ENCODE results near the gene FSIP2.
"Not testable (repeated sequence)": the region's sequence is repeated elsewhere in the genome, so short reads cannot be mapped to it uniquely, and the experiment has no call there.

The FSIP2 gene

DNA sequence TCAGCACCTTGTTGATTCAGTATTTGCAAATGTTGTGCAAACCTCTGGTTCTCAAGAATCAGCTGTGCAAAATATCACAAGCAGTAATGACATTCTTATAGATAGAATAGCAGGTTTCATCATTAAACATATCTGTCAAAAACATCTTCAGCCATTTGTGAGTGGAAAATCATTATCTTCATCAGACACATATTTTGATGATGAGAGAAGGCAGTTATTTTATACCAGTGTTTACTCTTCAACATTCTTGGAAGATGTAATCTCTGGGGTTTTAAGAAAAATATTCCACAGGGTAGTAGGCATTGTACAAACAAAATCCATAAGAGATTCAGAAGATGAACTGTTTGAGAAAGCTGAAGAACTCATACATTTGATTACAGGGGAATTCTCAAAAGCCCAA, 64.3 kb downstream of the FSIP2 start:
- DNase-seq = no peak

DNA sequence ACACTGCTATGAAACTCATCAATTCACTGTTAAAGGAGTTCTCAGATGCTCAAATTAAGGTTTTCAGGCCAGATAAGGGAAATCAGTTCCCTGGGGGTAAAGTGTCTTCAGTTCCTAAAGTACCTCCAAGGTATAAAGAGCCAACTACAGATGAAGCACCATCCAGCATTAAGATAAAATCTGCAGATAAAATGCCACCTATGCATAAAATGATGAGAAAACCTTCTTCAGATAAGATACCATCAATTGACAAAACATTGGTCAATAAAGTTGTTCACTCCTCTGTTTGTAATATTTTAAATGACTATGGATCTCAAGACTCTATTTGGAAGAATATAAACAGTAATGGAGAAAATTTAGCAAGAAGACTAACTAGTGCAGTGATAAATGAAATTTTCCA, 68.2 kb downstream of the FSIP2 start:
- no peak for DNase-seq

DNA sequence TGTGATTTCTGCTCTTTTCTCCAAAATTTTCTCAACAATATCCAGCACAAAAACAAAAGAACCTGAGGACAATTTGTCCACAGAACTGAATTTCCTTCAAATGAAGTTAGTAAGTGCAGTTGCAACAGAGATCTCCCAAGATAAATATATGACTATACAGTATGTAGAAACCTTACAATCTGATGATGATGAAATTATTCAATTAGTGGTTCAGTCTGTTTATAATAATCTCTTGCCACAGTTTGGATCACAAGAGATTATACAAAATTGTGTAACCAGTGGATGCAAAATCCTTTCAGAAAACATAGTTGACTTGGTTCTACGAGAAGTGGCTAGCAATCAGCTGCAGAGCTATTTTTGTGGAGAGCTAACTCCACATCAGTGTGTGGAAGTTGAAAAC, 68.7 kb downstream of the FSIP2 start:
- no peak for DNase-seq

DNA sequence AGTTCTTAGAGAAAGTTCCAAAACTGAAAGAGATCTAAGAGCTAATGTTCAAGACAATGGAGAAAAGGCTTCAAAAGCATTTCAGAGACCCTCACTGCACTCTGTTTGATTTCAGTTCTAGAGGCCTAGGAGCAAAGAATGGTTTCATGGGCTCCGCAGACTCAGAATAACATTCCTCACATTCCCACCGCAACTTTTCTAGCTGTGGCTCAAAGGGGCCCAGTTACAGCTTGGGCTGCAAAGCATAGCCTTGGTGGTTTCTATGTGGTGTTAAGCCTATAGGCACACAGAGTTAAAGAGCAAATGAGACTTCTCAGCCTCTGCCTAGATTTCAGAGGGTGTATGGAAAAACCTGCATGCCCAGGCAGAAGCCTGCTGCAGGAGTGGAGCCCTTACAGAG, 73.0 kb downstream of the FSIP2 start:
- DNase-seq = no peak

DNA sequence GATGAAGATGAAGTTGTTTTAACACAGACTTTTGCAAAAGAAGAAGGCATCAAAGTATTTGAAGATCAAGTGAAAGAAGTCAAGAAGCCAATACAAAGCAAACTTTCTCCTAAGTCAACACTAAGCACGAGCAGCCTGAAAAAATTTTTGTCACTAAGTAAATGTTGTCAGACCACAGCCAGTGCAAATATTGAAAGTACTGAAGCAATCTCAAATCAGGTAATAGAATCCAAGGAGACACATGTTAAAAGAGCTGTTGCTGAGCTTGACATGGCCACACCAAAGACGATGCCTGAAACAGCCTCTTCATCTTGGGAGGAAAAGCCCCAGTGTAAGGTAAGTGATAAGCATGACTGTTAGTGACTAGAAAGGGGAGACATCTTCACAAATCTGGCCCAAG, 75.1 kb downstream of the FSIP2 start:
- no peak for DNase-seq

DNA sequence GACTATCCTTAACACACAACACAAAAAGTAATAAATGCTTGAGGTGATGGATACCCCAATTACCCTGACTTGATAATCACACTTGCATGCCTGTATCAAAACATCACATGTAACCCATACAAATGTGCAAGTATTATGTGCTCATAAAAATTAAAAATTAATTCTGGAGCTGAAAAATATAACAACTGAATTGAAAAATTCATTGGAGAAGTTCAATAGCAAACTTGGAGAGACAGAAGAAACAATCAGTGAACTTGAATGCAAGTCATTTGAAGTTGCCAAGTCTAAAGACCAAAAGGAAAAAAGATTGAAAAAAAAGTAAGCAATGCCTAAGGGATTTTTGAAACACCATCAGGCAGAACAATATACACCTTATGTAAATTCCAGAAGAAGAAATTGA, 79.4 kb downstream of the FSIP2 start:
- DNase-seq = no peak

DNA sequence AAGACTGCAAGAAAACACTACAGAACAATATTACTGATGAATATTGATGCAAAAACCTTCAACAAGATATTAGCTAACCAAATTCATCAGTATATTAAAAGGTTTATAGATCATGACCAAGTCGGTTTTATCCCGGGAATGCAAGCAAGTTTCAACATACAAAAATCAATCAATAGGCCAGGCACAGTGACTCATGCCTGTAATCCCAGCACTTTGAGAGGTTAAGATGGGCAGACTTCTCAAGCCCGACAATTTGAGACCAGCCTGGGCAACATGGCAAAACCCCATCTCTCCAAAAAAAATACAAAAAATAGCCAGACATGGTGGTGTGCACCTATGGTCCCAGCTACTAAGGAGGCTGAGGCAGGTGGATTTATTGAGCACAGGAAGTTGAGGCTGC, 82.9 kb downstream of the FSIP2 start:
- DNase-seq = no peak

DNA sequence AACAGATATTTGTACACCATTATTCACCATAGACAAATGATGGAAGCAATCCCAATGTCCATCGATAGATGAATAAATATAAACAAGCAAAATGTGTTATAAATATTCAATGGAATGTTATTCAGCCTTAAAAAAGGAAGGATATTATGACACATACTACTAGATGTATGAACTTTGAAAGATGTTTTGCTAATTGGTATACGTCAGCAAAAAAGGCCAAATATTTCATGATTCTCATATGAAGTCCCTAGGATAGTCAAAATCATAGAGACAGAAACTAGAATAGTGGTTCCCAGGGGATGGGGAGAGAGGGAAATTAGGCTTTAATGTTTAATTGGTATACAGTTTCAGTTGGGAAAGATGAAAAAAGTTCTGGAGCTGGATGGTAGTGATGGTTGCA, 85.2 kb downstream of the FSIP2 start:
- DNase-seq = no peak

DNA sequence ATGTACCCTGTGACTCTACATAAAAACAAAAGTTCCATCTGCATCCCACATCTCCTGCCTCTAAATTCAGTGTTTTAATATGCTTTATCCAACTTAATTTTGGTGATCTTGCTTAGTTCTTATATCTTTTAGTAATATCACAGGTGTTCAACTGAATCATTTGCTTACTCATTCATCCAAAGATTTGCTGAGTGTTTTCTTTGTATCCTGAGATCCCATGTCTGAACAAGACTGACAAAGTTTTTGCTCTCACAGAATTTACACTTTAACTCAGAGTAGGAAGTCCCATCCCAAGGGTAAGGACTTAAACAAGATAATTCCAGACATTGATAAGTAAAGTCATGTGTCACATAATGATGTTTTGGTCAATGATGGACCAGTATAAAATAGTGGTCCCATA, 87.0 kb downstream of the FSIP2 start:
- no peak for DNase-seq

DNA sequence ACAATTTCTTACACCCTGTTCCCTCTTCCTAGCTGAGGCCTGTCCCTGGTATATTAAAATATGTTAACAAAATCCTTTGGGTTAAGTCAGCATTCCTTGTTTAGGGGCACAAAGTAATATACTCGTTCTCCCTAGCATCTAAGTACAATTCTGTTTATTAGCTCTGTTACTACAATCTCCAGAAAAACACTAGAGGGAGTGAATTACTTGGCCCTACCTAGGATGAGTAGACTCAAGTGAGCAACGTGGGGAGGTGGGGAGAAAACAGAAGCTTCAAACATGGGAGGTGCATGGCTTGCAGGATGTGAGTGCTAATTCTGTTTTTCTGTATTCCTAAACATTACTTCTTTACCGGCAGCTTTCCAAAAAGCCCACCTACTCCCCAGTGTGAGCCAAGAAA, 89.7 kb downstream of the FSIP2 start:
- no peak for DNase-seq

DNA sequence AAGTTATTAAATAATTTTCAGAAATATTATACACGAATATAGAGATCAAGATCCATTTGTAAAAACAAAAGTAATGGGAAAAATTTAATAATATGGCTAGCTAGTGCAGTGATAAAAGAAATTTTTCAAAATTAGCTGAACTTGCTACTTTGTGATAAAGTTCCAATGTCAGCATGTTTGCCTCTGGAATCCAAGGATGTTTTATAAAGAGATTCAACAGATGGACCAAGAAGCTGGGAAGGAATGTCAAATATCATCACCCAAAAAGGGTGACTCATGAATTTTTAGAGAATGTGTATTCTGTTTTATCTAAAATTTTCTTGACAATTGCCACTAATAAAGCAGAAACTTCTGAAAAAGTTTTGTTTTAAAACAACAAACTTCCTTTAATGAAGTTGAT, 95.3 kb downstream of the FSIP2 start:
- no peak for DNase-seq

DNA sequence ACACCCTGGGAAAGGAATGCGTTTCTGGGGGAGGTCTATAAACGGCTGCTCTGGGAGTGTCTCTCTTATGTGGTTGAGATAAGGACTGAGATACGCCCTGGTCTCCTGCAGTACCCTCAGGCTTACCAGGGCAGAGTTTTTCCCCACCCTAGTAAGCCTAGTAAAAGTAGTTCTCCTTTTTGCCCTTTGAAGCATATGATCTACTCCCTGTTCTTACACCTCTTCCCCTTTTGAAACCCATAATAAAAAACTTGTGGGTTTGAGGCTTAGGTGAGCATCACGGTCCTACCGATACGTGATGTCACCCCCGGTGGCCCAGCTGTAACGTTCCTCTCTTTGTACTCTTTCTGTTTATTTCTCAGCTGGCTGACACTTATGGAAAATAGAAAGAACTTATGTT, 97.4 kb downstream of the FSIP2 start:
- no peak for DNase-seq

DNA sequence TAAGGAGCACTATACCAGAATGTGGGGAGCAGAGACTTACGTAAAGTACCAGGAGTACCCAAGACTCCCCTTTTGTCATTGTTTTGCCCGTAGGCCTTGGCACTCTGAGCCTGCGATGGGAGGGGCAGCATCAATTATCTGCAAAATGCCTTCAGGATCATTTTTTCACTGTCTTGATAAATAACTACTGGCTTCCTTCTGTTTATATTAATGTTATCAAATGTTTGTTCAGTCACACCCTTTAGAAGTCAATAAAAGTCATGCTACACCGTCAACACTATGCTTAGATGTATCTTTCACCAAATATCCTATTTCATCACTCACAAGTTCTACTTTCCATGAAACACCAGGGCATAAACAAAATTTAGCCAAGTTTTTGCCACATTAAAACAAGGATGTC, 116.3 kb downstream of the FSIP2 start:
- no peak for DNase-seq

DNA sequence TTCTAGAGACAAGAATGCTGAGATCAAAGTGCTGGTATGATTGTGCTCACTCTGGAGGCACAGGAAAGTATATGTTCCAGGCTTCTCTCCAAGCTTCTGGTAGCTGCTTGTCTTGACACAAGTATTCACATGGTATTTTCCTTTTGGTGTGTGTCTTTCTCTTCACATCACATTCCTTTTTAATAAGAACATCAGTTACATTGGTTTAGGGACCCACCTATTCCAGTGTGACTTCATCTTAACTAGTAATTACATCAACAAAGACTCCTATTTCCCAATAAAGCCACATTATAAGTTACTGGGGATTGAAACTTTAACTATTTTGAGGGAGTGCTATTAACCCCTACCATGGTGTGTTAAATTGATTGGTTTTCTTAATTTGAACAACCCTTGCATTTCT, 119.1 kb downstream of the FSIP2 start:
- DNase-seq = no peak

DNA sequence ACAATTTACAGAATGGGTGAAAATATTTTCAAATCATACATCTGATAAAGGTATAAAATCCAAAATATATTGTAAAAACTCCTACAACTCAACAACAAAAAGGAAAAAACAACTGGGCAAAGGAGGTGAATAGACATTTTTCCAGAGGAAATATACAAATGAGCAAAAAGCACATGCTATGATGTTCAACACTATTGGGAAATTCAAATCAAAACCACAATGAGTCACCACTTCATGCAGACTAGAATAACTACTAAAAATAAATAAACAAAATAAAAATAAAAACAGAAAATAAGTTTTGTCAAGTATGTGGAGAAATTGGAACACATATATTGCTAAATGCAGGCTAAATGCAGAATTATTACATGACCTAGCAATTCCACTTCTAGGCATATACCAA, 120.9 kb downstream of the FSIP2 start:
- DNase-seq = no peak

DNA sequence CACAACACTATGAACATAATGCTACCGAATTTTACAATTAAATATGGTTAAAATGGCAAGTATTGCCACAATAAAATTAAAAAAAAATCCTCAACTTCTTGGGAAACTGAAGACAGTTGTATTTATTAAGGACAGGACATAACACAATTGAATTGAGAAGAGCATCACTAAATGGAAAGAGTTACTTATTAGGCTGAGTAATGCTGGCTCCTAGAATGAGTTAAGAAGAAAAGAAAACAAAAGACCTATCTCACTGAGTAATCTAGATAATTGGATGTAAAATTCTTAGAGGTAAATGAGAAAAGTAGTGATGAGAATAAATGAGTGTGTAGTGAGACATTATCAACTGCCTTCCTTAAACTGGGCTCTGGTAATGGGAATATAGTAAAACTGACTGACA, 121.7 kb downstream of the FSIP2 start:
- no peak for DNase-seq

DNA sequence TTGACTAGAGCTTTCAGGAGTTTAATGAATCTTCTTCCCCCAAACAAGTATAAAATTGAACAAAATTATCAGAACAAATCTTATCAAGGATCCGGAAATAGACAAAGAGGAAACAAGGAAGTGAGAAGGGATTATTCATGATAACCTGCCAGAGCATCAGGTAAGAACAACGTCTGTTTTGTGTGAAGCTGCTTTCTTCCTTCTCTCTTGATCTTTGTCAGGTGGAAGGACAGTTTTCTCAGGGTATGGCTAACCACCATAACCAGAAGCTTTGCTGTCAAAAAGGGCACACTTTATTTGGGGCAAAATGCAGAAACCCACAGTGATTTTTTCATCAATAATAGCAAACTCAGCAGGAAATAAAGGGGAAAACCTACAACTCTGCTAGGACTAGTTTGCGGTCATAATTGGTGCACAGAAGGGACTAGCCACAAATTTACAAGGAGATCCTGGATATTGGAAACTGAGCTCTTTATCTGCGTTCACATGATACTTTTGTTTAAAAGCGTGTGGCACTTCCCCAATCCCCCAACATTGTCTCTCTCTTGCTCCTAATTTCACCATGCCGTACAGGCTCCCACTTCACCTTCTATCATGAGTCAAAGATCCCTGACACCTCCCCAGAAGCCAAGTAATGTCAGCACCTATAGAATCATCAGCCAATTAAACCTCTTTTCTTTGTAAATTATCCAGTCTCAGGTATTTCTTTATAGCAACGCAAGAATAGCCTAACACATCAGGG, 124.2 kb downstream of the FSIP2 start:
- DNase-seq = no peak

DNA sequence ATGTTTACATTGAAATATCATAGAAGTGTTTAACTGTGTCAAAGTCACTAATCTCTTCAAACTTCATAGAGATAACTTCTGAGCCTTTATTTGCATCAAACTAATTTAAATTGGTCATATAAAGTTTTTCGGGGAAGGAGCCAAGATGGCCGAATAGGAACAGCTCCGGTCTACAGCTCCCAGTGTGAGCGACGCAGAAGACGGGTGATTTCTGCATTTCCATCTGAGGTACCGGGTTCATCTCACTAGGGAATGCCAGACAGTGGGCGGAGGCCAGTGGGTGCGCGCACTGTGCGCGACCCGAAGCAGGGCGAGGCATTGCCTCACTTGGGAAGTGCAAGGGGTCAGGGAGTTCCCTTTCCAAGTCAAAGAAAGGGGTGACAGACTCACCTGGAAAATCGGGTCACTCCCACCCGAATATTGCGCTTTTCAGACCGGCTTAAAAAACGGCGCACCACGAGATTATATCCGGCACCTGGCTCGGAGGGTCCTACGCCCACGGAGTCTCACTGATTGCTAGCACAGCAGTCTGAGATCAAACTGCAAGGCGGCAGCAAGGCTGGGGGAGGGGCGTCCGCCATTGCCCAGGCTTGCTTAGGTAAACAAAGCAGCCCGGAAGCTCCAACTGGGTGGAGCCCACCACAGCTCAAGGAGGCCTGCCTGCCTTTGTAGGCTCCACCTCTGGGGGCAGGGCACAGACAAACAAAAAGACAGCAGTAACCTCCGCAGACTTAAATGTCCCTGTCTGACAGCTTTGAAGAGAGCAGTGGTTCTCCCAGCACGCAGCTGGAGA, 126.1 kb downstream of the FSIP2 start:
- not testable (repeated sequence) for DNase-seq

DNA sequence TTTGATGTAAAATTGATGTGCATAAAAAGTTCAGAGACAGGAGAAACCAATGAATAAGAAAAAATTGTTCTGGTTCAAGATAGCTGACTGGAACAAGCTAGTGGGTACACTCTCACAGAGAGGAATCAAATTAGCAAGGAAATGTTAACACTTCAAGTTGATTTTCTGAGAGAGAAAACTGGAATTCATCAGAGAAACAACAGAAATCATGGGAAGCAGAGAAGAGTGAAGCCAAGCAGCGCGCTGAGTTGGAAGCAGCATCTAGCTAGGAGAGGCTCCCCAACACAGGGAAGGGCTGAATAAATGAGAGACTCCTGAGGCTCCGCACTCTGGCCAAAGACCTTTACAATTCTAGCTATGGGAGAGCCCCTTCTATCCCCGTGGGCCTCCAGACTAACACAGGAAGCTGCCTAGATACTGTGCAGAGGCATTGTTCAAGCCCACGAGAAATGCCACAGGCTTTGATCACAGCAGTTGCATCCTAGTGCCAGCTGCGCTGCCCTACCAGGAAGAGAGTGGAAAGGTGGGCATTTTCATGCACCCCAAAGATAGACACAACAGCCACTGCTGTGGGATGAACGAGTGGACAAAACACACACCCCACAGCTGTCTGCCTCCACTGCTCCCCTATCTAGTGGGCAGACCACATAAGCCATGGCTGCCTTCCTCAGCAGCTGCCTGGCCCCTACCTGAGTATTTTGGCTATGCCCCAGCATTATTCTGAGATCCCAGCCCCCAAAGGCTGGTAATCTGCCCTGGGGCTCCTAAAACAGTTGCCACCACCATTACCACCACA, 136.7 kb downstream of the FSIP2 start:
- DNase-seq = no peak

DNA sequence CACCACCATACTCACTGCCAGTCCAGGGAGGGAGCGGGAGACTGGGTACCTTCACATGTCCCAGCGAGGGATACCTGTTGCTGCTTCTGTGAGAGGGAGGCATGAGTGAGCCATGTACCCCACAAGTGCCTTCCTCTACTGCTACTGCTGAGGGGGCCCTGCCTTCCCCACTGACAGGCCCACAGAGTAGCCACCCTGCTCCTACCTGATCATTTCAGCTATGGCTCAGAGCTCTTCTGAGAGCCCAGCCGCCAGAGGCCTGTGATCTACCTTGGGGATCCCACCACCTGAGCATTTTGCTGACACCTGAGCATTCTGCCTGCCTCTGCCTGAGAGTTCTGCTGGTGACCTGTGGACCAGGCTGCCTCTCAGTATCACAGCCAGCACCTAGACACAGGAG, 137.6 kb downstream of the FSIP2 start:
- DNase-seq = no peak

DNA sequence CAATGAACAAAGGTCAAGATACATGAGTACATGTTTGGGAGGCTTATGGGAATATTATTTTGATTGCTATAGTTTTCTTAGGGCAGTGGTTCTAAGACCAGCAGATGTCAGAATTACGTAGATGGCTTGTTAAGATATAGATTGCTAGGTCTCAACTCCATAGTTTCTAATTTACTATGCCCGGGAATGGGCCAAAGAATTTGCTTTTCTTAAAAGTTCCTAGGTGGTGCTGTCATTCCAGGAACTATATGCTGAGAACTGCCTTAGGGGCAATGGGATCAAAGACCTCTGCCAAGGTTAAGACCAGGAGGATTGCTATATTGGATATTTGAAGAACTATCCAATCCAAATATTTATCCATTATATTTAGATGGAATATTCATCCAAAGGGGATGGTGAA, 141.8 kb downstream of the FSIP2 start:
- DNase-seq = no peak
